ENCODE measurements around the gene ATF6.

Gene ATF6

DNA sequence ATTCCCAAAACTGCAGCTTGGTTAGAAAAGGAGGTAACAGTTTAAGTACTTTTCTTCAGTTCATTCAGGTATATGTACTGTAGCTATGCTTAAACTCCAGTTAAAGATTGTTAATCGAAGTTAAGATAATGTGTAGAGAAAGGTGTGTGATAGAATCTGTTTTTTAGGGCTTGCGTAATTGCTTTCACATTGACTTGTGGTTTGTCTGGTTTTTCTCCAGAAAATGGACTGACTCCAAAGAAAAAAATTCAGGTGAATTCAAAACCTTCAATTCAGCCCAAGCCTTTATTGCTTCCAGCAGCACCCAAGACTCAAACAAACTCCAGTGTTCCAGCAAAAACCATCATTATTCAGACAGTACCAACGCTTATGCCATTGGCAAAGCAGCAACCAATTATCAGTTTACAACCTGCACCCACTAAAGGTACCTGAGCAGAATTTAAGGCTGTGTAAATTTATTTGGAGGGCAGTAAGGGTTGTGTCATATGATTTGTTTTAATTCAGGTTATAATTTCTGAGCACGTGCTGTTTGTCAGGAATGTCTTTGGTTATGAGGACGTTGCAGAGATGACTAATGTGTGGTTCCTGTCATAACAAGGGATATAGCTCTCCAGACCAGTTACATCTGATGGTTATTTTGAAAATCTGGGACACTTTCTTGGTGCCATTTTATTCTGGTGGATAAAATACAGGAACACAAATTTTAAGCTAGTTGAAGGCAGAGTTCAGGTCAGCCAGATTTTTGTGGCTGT is 26.0 kb downstream of the ATF6 start:
- TF ChIP-seq, protein P1, sequence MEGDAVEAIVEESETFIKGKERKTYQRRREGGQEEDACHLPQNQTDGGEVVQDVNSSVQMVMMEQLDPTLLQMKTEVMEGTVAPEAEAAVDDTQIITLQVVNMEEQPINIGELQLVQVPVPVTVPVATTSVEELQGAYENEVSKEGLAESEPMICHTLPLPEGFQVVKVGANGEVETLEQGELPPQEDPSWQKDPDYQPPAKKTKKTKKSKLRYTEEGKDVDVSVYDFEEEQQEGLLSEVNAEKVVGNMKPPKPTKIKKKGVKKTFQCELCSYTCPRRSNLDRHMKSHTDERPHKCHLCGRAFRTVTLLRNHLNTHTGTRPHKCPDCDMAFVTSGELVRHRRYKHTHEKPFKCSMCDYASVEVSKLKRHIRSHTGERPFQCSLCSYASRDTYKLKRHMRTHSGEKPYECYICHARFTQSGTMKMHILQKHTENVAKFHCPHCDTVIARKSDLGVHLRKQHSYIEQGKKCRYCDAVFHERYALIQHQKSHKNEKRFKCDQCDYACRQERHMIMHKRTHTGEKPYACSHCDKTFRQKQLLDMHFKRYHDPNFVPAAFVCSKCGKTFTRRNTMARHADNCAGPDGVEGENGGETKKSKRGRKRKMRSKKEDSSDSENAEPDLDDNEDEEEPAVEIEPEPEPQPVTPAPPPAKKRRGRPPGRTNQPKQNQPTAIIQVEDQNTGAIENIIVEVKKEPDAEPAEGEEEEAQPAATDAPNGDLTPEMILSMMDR (IDR thresholded peaks at IDR 0.05; ENCODE audit: insufficient read depth, low read length, missing control alignments), result no peak
- DNase-seq (ENCODE audit: low read depth, low spot score), result no peak
- no peak overlapping the region for H3K4me3 ChIP-seq (ENCODE audit: low read depth, low read length)
- POLR2A ChIA-PET, result interaction anchor here (1.3 to 1.6 kb wide), 2 partner anchors 232 to 245 kb away, joined by 4 to 7 read pairs; partner anchors contain the start of gene OLFML2B
- CTCF ChIA-PET, result interaction anchor here (0.6 to 18.3 kb wide), 42 partner anchors 9 to 616 kb away, joined by 3 to 797 read pairs (median 4); partner anchors contain the start of gene OLFML2B

DNA sequence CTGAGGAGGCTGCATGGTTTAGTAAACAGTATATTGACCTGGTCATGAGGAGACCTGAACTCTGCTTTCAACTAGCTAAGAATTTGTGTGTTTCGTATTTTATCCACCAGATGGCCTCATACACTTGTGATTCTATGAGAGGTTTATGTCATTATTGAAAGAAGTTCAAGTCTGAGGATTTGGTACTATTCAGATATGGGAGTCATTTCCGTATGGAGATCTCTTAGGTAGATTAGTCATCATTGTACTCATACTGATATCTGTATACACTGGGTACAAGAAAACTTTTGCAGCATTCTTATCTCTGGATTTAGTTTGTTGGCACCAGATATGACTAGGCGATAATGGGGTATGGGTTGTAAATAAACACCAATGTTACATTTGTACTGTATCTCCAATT is 26.6 kb downstream of the ATF6 start:
- TF ChIP-seq, protein P1 (IDR thresholded peaks at IDR 0.05; ENCODE audit: insufficient read depth, low read length, missing control alignments), result peak; percentile 39
- peak; percentile 51 for DNase-seq (ENCODE audit: low read depth, low spot score)
- no peak overlapping the region for H3K4me3 ChIP-seq (ENCODE audit: low read depth, low read length)
- CTCF ChIA-PET, result interaction anchor here (0.6 to 18.3 kb wide), 46 partner anchors 9 to 615 kb away, joined by 3 to 797 read pairs (median 4); partner anchors contain the start of gene OLFML2B
- POLR2A ChIA-PET, result interaction anchor here (1.3 to 1.6 kb wide), 2 partner anchors 231 to 244 kb away, joined by 4 to 7 read pairs; partner anchors contain the start of gene OLFML2B

DNA sequence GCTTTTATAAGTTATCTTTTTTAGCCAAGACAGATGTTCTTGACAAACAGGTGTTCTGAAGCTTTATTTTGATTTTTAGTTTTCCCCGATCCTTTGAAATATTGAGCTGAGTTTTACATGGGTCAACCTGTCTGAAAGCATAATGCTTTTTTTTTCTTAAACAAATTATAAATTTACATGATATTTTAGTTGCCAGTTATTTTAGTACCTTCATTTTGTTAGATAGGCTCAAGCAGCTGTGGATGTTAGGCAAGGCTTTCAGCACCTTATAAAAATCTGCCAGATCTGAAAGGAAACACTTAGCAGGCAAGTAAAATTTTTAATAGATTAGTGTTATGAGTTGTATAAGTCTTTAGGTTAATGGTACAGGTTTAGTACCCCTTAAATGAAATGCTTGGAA is 33.7 kb downstream of the ATF6 start:
- DNase-seq (ENCODE audit: low read depth, low spot score), result no peak

DNA sequence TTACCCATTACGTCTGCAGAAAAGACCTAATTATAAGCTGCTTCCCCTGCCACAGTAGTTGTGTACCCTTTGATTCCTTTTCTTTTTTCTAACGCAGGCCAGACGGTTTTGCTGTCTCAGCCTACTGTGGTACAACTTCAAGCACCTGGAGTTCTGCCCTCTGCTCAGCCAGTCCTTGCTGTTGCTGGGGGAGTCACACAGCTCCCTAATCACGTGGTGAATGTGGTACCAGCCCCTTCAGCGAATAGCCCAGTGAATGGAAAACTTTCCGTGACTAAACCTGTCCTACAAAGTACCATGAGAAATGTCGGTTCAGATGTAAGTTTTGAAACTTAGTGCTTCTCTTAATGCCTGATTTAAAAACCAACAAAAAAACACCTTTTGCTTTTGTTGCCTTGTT is 35.8 kb downstream of the ATF6 start:
- no peak overlapping the region for H3K4me3 ChIP-seq (ENCODE audit: low read depth, low read length)
- POLR2A ChIA-PET, result no interaction called here
- CTCF ChIA-PET, result interaction anchor here (0.8 to 18.3 kb wide), 5 partner anchors 10 to 239 kb away, joined by 3 to 797 read pairs (median 4); partner anchors contain the start of gene OLFML2B
- no peak for DNase-seq (ENCODE audit: low read depth, low spot score)
- TF ChIP-seq, protein P1 (IDR thresholded peaks at IDR 0.05; ENCODE audit: insufficient read depth, low read length, missing control alignments), result no peak

More for the DNA sequence above, 33.7 kb downstream of the ATF6 start:
- POLR2A ChIA-PET, result no interaction called here
- TF ChIP-seq, protein P1 (IDR thresholded peaks at IDR 0.05; ENCODE audit: insufficient read depth, low read length, missing control alignments), result no peak
- no peak overlapping the region for H3K4me3 ChIP-seq (ENCODE audit: low read depth, low read length)
- CTCF ChIA-PET, result interaction anchor here (18.3 kb wide), 1 partner anchor 229 kb away, joined by 797 read pairs; the partner anchor contains the start of gene OLFML2B

DNA sequence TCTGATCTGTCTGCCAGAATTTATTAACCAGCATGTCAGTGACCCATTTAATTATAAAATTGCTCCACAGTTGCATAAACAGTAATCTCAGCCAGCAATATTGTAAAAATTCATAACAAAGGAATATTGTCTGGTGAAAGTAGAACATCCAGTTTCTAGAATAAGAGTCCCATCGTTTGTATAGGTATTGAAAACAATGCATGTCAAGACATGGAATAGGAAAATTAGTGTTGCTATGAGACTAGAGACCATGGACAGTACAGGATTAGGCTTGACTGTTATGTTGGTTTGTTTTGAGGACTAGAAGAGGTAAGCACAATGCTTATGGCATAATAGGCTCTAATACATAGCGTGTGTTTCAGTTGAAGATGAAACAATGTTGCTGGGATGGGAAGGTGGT is 37.1 kb downstream of the ATF6 start:
- TF ChIP-seq, protein P1 (IDR thresholded peaks at IDR 0.05; ENCODE audit: insufficient read depth, low read length, missing control alignments), result no peak
- ChIA-PET CTCF (interaction anchor here (4.7 to 18.3 kb wide), 2 partner anchors 11 to 225 kb away, joined by 37 to 797 read pairs; partner anchors contain the start of gene OLFML2B), POLR2A (interaction anchor here (0.7 kb wide), 1 partner anchor 60 kb away, joined by 3 read pairs; no protein-coding TSS in a partner anchor)
- DNase-seq (ENCODE audit: low read depth, low spot score), result no peak
- H3K4me3 ChIP-seq (ENCODE audit: low read depth, low read length), result no peak overlapping the region

Data from AG04449 (cell line).